ENCODE data around the gene PAPLN.

GRCh38 chr14:73250317-73250713, 13.0 kb downstream of the PAPLN start:
- TF ChIP-seq POLR2A (IDR thresholded peaks at IDR 0.05) (no peak), EP300 (IDR thresholded peaks at IDR 0.05) (no peak), CTCF (IDR thresholded peaks at IDR 0.05) (no peak)
